Pancreas (tissue), 10 donors: ENCODE measurements around the gene IQCM. TPM values are rescaled to one million over a fixed set of nuclear protein-coding genes. Genes with fewer than 3 reads are reported as not detected.

Source experiments
- ATAC-seq, 4 donors: fragments of 200-7000 bp; cut with Tn5 transposase; one replicate each; pipeline versions ENCODE4 v1.8.0 to v1.9.1; 2020; ENCODE audit warnings: mild to moderate bottlenecking in 4 of 4, moderate library complexity in 4 of 4
- DNase-seq, 6 donors: peaks; one replicate each; pipeline ENCODE4 v3.0.0-alpha.2; 2020
- FAIRE-seq: peaks from 2 replicates; lab custom pipeline; 2012; peaks lifted over from hg19 to GRCh38; lab: Jason Lieb, UNC
- H3K27ac ChIP-seq, 4 donors: fragments of 200-600 bp; sonication (generic); 1 replicate in 3 of 4; 2 replicates in 1 of 4; pipeline versions ENCODE4 v1.5.0 to v1.8.0; 2020
- H3K27me3 ChIP-seq, 4 donors: fragments of 200-600 bp; one replicate each; pipeline ENCODE4 v1.8.0; 2021
- H3K36me3 ChIP-seq, 3 donors: fragments of 200-600 bp; sonication (generic) in 1 of 3; one replicate each; pipeline versions ENCODE4 v1.5.0 to v1.8.0; 2020 to 2021
- H3K4me1 ChIP-seq, 3 donors: fragments of 200-600 bp; one replicate each; pipeline ENCODE4 v1.8.0; 2021
- H3K4me3 ChIP-seq, 4 donors: fragments of 200-600 bp; sonication (generic) in 2 of 4; one replicate each; pipeline versions ENCODE4 v1.5.0 to v1.8.0; 2020 to 2021
- H3K9me3 ChIP-seq, 4 donors: fragments of 200-600 bp; one replicate each; pipeline ENCODE4 v1.8.0; 2021
- WGBS, 2 donors: extraction: QIAGEN DNeasy Blood & Tissue Kit; methylation state at CpG; one replicate each; pipeline ENCODE4 v1.1.7; 2013; 5-methylcytosine and 5-hydroxymethylcytosine counted together
- intact Hi-C, 3 donors: fragments of 100-400 bp; cut with DNase I; formaldehyde crosslinking; loops; one replicate each; pipeline versions ENCODE4 v1.11.1 to v1.14.2; 2022
- polyA plus RNA-seq, 2 donors: library from polyadenylated mRNA; stranded (reverse); fragments of 200-250 nt; gene quantifications; one replicate each; pipeline ENCODE4 v1.2.3, GENCODE V29; 2013
- total RNA-seq, 6 donors: library from RNA; stranded (reverse); fragmentation: NEBNext Ultra II Directional in 4 of 6; extraction: Animal tissue kit (Norgen Biotek cat#: 25700) in 4 of 6; gene quantifications; one replicate each; pipeline versions ENCODE4 v1.2.1 to v1.2.4, GENCODE V29; 2021 to 2023
- TF ChIP-seq, protein P1 (sequence below), 4 donors: fragments of 200-600 bp; sonication (generic) in 3 of 4; IDR thresholded peaks; one replicate each; pipeline versions ENCODE4 v1.5.0 to v1.8.0; 2021; ENCODE audit warnings: antibody characterized with exemption in 4 of 4
- donor health status: healthy with polysubstance abuse.
- donor health status: DM: no; HTN: no; CAD: no; lungs with moderate emphysema.
- donor health status: DM: no; HTN: no; CAD: no.
- donor health status: control.
- donor health status: control.
- donor health status: Bipolar disorder and iron deficiency.
- donor health status: DM: yes; HTN: yes; CAD: no.
- donor health status: DM: no; HTN: no; CAD: no.
- donor health status: DM: no; HTN: no; CAD: no.
- donor health status: DM: yes; HTN: yes; CAD: no.

IQCM gene
- total and polyA plus RNA-seq, 8 donors: not detected

DNA sequence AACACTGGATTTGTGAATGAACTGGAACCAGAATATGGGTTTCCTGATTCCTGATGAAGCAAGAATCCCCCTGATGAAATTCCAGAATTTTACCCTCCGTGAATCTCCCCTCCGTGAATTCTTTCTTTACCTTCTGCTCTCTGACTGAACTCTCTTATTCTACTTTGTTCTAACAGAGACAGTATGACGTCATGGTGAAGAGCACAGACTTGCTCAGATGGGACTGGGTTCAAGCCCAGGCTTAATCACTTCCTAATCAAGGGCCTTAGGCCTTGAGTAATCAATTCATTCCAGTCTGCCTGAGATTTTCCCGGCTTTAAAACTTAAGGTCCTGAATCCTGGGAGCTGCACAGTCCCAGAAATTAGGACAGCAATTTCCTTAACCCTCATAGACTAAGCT lies 64.5 kb downstream of the IQCM start:
- 63 to 66% methylated on average over 4 of the region's 4 CpGs for WGBS, 2 donors
- H3K9me3 ChIP-seq: no peaks in the 10 kb centered on the region
- H3K27ac ChIP-seq: no peak overlapping the region
- H3K27me3 ChIP-seq: no peaks in the 10 kb centered on the region
- H3K36me3 ChIP-seq: no peaks in the 10 kb centered on the region
- H3K4me1 ChIP-seq: no peaks in the 10 kb centered on the region
- H3K4me3 ChIP-seq: no peak overlapping the region
- ATAC-seq: no peak
- intact Hi-C loops: no loop called here
- no peak for FAIRE-seq
- no peak for DNase-seq
- TF ChIP-seq, protein P1, sequence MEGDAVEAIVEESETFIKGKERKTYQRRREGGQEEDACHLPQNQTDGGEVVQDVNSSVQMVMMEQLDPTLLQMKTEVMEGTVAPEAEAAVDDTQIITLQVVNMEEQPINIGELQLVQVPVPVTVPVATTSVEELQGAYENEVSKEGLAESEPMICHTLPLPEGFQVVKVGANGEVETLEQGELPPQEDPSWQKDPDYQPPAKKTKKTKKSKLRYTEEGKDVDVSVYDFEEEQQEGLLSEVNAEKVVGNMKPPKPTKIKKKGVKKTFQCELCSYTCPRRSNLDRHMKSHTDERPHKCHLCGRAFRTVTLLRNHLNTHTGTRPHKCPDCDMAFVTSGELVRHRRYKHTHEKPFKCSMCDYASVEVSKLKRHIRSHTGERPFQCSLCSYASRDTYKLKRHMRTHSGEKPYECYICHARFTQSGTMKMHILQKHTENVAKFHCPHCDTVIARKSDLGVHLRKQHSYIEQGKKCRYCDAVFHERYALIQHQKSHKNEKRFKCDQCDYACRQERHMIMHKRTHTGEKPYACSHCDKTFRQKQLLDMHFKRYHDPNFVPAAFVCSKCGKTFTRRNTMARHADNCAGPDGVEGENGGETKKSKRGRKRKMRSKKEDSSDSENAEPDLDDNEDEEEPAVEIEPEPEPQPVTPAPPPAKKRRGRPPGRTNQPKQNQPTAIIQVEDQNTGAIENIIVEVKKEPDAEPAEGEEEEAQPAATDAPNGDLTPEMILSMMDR (IDR thresholded peaks at IDR 0.05): no peak

DNA sequence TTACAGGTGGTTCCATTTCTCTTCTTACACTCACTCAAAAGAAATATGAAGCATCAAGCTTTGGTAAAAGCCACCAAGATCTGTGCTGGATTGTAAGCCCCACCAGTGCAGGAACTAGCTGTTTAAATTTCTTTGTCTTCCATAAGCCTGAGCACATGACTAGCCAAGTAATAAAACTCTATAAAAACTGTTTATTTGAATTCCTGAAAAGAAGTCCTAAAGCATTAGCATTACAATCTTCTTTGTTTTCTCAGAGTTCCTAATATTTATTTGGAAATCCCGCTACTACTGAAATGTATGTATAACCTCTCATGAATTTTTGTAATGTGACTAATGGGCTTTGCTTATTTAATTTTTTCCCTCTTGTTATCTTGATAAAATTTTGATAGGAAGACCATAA lies 65.9 kb downstream of the IQCM start:
- H3K4me1 ChIP-seq: no peaks in the 10 kb centered on the region
- TF ChIP-seq, protein P1 (IDR thresholded peaks at IDR 0.05): no peak
- ATAC-seq (no peak), FAIRE-seq (no peak), DNase-seq (no peak)
- no peaks in the 10 kb centered on the region for H3K27me3 ChIP-seq
- intact Hi-C loops: no loop called here
- H3K9me3 ChIP-seq: no peaks in the 10 kb centered on the region
- H3K4me3 ChIP-seq: no peak overlapping the region
- no peak overlapping the region for H3K27ac ChIP-seq
- H3K36me3 ChIP-seq: no peaks in the 10 kb centered on the region
- 80 to 88% methylated on average over 1 of the region's 1 CpG for WGBS, 2 donors

DNA sequence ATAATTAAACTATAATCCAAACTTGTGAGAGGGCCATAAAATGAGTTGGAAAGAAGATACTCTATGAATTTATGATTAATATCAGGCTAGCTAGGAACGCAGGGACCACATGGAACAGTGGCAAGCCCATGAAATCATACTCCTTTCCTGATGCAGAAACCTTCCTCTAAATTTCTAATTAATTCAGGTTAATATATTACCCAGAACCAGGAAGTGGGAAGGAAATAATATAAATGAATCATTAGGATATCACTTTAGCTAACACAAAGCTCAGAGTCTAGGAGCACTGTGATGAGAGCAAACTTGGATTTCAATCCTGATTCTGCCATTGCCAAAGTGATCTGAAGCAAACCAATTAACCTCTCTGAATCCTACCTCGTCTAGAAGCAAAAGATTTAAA lies 68.0 kb downstream of the IQCM start:
- no peaks in the 10 kb centered on the region for H3K4me1 ChIP-seq
- no peaks in the 10 kb centered on the region for H3K9me3 ChIP-seq
- intact Hi-C loops: no loop called here
- no peaks in the 10 kb centered on the region for H3K27me3 ChIP-seq
- WGBS, 2 donors: 27 to 48% methylated on average over 2 of the region's 2 CpGs
- H3K4me3 ChIP-seq: no peak overlapping the region
- DNase-seq (no peak), ATAC-seq (no peak), FAIRE-seq (no peak)
- H3K36me3 ChIP-seq: no peaks in the 10 kb centered on the region
- TF ChIP-seq, protein P1 (IDR thresholded peaks at IDR 0.05): no peak
- H3K27ac ChIP-seq: no peak overlapping the region

DNA sequence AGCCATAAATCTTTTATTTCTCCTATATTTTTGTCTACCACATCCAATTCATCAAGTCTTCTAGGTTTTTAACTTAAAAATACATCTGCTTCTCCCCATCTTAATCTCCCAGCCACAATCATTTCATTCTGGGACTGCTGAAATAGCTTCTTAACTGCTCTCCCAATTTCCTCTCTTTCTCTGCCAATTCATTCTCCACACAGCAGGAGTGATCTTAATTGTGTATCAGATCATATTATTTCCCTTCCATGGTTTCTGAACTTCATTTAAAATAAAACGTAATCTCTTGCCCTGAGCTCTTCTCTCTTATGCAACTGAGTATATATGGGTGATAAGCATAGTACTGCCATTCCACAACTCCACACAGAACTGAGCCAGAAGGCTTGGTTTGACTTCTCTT lies 69.4 kb downstream of the IQCM start:
- TF ChIP-seq, protein P1 (IDR thresholded peaks at IDR 0.05): no peak
- Histone ChIP-seq H3K27ac (no peak overlapping the region), H3K36me3 (no peaks in the 10 kb centered on the region), H3K9me3 (no peaks in the 10 kb centered on the region), H3K4me1 (no peaks in the 10 kb centered on the region), H3K4me3 (no peak overlapping the region), H3K27me3 (no peaks in the 10 kb centered on the region)
- ATAC-seq (no peak), DNase-seq (no peak), FAIRE-seq (no peak)
- 59 to 60% methylated on average over 1 of the region's 1 CpG for WGBS, 2 donors
- intact Hi-C loops: no loop called here

DNA sequence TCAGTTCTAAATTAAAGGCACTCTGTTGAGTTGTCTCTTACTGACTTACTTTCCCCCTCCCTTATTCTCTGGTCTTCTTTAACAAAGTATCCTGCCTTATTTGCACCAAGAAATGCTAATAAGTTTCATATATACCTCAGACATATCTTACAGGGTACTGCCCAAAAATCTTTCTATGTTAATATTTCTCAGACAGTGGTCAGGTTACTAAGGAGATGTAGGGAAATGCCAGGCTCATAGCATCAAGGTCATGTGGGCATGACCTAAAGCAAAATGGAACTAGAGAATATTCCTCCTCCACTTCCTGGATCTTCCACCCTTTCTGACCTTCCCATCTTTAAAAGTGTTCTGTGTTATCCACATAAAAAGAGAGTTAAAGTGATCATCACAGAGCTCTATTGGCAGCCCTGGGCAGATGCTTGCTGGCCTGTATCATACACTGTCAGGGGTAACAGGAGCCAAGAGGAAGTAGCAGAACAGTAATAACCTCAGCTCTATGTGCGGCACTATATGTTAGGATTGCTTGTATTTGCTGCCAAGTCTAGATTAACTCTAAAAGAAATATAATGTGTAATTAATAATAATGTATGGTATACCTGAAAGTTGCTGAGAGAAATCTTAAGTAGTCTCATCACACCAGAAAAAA lies 74.3 kb downstream of the IQCM start:
- Histone ChIP-seq H3K9me3 (no peaks in the 10 kb centered on the region), H3K36me3 (no peaks in the 10 kb centered on the region), H3K4me1 (no peaks in the 10 kb centered on the region), H3K27me3 (no peaks in the 10 kb centered on the region), H3K27ac (no peak overlapping the region), H3K4me3 (no peak overlapping the region)
- intact Hi-C loops: no loop called here
- 54 to 71% methylated on average over 1 of the region's 1 CpG for WGBS, 2 donors
- DNase-seq: no peak
- no peak for FAIRE-seq
- ATAC-seq: no peak
- TF ChIP-seq, protein P1 (IDR thresholded peaks at IDR 0.05): no peak
